Measurements from ENCODE around the gene CNTNAP4.

The CNTNAP4 gene

DNA sequence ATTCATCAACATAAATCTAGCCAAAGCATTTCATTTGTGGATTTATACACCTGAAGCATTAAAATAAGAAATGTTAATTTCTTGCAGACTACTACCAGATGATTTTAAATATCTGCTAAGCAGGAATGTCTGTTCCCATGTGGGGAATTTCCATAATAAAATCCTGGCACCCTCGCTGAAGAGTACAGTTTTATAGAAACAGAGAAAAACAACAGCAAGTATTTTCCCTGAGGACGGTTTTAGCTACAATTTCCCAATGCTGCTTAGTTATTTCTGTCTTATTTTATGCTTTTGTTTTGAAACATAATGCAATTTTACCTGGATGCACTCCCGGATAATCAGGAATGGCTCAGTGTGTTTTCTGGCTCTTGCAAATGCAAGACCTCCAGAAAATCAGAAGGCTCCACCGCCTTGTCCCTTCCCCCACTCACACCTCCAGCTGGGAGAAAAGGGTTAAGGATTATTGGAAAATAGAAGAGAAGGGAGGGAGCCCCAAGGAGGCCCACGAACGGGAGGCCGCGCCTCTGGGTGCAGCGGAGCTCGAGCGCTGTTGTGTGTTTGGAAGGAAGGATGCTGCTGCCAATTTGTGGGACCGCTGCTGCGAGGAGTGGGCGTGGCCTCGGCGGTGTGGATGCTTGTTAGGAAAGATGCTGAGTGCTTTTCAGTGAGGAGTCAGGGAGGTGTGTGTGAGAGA lies at the start of gene CNTNAP4:
TSS of gene CNTNAP4 (plus strand) at position 657 of the 694 bp plus-strand sequence. CDS start 262 bp downstream, outside the sequence.
- no peak for DNase-seq (ENCODE audit: low spot score)

DNA sequence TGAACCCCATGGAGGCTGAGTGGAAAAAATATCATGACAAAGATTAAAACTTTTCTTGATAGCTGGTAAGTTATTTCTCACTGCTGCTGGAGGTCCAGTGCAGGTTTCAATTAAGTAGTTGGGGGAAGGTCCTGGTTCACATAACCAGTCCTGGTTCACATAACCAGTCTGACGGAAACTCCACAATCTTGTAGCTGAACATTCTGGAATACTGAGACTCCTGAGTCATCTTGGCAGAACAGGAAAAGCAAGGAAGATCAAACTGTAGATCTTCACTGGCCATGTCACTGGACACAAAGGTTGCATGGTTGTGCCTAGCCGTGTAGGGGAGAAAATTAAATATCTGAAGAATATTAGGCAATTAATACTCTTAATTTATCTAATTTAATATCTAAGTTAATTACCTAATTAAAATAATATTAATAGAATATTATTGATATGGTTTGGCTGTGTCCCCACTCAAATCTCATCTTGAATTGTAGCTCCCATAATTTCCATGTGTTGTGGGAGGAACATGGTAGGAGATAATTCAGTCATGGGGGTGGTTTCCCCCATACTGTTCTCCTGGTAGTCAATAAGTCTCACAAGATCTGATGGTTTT lies 48.6 kb upstream of the CNTNAP4 start:
- DNase-seq (ENCODE audit: low spot score): no peak

GRCh38 chr16:76232704-76233103 lies 44.5 kb upstream of the CNTNAP4 start:
- DNase-seq (ENCODE audit: low spot score): no peak

DNA sequence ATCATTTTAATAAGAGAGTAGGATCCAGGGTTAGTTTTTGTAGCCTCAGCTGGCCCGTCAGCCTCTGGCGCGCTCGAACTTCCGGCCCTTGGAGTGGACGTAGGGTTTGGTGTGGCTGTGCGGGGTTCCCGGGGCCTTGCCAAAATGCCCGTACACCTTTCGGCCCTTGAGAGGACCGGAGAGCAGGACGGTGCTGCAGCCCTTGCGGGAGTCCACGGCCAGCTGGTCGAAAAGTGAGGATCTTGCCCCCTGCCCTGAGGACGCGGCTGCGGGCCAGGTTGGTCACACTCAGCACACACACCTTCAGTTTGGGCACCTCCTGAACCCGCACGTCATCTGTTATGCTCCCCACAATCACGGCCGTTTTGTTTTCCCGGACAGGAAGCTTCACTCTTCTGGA lies 42.2 kb upstream of the CNTNAP4 start:
- no peak for DNase-seq (ENCODE audit: low spot score)

DNA sequence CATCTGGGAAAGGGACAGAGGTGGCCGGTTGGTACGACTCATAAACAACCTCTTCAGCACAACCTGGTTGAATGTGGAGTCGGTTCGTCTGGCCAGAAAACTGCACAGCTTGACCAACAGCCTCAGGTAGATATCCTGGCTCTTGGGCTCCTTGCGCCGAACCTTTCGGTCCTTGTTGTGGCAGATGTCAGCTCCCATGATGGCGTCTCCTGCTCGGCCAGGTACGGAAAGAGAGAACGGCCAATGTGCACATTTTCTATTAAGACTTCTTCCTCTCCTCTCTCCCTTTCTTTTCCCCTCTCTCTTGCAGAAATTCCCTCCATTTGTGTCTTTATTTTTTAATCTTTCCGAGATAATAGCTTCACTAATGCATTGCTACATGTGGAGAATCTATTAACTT lies 41.8 kb upstream of the CNTNAP4 start:
- no peak for DNase-seq (ENCODE audit: low spot score)

DNA sequence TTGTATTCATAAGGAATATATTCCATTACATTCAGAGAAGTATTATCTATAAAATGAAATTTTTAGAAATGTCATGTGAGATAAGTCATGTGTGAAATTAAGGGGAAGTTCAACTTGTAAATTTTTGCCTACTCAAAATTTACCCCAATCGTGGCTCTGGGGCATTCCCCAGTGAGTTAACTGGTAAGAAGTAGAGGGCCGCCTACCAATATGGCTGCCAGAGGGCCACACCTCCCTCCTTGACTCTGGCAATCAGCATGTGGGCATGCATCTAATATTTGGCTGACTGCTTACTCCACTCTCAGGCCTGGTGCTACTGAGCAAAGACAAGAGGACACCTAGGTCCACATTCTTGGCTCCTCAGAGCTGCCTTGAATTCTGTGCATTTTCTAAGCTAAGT lies 39.7 kb upstream of the CNTNAP4 start:
- DNase-seq (ENCODE audit: low spot score): no peak

- DNase-seq (ENCODE audit: low spot score): no peak
Measured at GRCh38 chr16:76241755-76242154, 35.4 kb upstream of the CNTNAP4 start.

DNA sequence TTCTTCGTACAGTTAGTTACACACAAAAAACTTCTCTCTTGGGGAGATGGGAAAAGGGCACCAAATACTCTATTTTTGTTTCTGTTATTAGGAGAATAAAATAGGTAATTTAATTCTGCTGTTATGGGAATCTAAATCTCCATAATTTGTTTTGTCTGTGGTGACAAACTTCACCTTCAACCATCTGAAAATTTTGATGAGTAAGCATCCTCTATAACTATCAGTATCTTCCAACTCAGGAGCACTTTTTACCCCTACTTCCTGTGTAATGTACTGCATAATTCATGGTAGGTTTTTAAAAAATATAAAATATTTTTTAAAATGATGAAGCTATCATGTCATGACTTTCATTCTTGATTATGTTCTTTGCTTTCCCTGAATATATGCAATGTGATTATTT lies 33.6 kb upstream of the CNTNAP4 start:
- no peak for DNase-seq (ENCODE audit: low spot score)

DNA sequence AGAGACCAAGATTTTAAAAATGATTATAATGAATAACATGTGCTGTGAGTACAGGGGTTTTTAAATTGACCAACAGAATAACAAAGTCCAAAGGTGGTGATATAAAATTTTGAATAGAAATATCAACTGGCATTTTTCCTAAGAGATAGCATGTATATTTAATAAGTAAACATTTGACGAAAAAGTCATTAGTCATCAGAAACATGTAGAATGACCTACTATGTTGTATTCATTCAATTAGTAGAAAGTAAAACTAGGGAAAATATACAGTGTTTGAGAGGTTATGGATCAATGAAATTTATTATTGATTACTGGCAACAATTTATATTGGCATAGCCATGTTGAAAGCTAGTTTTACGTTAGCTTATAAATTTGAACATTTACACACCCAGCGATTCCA lies 30.6 kb upstream of the CNTNAP4 start:
- no peak for DNase-seq (ENCODE audit: low spot score)

- no peak for DNase-seq (ENCODE audit: low spot score)
Measured at GRCh38 chr16:76265434-76266045, 11.7 kb upstream of the CNTNAP4 start.

DNA sequence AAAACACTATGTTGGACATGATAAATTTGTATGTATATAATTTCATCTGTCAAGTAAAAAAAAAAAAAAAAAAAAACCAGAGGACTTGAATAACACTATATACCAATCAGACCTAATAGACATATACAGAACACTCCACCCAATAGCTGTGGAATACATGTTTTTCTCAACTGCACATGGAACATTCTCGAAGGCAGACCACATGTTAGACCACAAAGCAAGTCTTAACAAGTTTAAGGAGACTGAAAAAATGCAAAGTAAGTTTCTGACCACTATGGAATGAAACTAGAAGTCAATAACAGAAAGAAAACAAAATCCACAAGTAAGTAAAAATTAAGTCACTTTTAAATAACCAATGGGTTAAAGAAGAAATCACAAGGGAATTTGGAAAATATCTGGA lies 8.4 kb upstream of the CNTNAP4 start:
- no peak for DNase-seq (ENCODE audit: low spot score)

DNA sequence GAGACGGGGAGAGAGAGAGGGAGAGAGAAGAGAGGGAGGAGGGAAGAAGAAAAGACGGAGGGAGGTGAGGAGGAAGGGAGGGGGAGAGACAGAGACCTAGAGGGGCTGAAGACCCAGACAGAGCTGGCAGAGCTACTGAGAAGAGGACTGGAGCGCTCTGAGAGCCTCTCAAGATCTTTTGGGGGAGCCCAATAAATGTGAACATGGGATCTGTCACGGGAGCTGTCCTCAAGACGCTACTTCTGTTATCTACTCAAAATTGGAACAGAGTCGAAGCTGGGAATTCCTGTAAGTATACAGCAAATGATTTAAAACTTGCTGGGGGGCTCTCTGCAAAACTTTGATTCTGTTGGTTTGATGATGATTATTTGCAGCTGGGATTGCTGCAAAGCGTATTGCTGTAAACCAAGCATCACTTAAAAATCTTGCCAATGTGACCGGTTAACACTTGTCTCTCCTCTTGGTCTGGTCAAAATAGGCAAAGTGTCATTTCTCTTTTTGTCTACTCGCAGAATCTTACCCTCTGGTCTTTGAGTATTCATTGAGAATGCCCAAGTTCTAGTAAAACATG lies 344 bp downstream of the CNTNAP4 start:
- no peak for DNase-seq (ENCODE audit: low spot score)

GRCh38 chr16:76278086-76278485 lies 885 bp downstream of the CNTNAP4 start:
- DNase-seq (ENCODE audit: low spot score): no peak

- no peak for DNase-seq (ENCODE audit: low spot score)
Measured at GRCh38 chr16:76278980-76279379, 1.8 kb downstream of the CNTNAP4 start.

- no peak for DNase-seq (ENCODE audit: low spot score)
Measured at GRCh38 chr16:76280421-76281215, 3.4 kb downstream of the CNTNAP4 start.

DNA sequence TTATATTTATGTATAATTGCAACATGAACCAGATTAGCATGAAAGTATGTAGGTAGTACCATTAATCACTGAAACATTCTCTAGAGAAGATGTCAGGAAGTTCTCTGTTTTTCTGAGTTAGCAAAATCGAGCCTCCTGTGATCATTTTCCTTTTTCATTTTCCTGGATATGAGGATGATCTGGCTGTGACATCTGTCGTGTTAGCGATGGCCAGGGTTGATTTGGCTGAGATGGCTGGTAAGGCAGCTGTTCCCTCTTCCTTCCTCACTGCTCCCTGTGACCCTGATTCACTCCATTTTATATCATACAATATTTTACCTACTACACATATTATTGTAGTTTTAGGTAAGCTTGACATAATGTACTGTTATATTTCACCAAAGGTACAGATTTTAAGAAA lies 10.3 kb downstream of the CNTNAP4 start:
- DNase-seq (ENCODE audit: low spot score): no peak

- DNase-seq (ENCODE audit: low spot score): no peak
Measured at GRCh38 chr16:76292218-76292617, 15.0 kb downstream of the CNTNAP4 start.

DNA sequence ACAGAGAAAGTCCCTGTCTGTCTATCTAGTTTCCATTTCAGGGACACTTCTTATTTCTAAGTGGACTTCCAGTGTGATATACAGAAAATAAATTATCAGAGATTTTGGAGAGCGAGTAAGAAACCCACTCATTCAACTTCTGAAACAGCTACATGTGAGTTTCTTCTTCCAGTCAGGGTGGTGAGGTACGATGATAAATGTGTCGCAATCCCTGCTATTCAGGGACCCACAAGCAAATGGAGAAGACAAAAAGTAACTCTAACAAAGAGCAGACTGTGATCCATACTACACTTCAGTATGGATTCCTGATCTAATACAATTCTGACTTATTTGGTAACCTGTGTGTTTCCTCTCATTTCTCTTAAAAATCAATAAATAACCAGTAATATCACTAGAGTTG lies 16.8 kb downstream of the CNTNAP4 start:
- DNase-seq (ENCODE audit: low spot score): no peak

DNA sequence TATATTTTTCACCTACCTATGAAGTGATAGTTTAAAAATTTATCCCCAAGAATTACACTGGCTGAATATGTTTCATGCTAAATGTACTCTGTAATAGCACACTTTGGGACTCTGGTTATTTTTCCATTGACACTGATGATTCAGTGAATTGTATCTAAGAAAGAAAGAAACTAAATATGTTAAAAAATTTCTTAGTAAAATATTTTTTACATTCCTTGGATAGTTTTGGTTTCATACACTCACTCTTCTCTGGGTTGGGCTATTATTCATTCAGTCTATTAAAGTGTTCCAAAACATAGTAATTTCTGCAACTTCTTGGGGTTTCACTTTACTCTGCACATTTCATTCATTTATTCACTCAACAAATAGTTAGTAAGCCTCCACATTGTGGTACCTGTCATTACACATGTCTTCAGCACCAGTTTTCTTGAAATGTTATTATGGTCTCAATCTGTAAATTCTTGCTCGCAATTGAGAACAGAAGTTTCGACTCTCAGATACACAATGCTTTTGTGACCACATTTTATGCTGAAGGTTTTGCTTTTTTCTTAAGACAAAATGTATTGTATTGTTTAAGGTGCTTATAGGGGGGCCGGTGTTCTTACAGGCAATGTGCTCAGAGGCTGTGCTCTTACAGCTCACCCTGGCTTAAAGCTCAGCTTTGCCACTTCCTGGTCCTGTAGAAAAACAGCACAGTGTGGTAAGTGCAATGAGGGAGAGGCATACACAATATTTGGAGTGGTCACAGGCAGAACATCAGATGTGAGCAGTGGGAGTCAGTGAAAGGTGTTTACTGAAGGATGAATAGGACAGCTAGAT lies 17.4 kb downstream of the CNTNAP4 start:
- DNase-seq (ENCODE audit: low spot score): no peak

- DNase-seq (ENCODE audit: low spot score): no peak
Measured at GRCh38 chr16:76297941-76298340, 20.7 kb downstream of the CNTNAP4 start.

GRCh38 chr16:76303637-76304314 lies 26.6 kb downstream of the CNTNAP4 start:
- DNase-seq (ENCODE audit: low spot score): no peak

All from AG08395 (cell line).